HG03135 (cell line): ENCODE results near the gene LCOR.

Experiments
- ATAC-seq: cut with Tn5 transposase; IDR thresholded peaks from one replicate; pipeline ENCODE4 v1.9.1; 2021; ENCODE audit warnings: mild to moderate bottlenecking, moderate library complexity; ENCODE audit not compliant: unreplicated experiment

The LCOR gene

GRCh38 chr10:96982149-96982930 is 150.2 kb downstream of the LCOR start:
- ATAC-seq, result no peak

- ATAC-seq, result peak; percentile 84
These were observed 152.5 kb downstream of the LCOR start for GRCh38 chr10:96984541-96985131.

GRCh38 chr10:96986200-96986856 is 154.2 kb downstream of the LCOR start:
- ATAC-seq, result no peak

GRCh38 chr10:96987141-96987841 is 155.2 kb downstream of the LCOR start:
- ATAC-seq, result no peak

GRCh38 chr10:96987842-96988175 is 155.7 kb downstream of the LCOR start:
- ATAC-seq, result no peak

- ATAC-seq, result no peak
These were observed 156.3 kb downstream of the LCOR start for GRCh38 chr10:96988426-96988825.

- no peak for ATAC-seq
These were observed 159.3 kb downstream of the LCOR start for GRCh38 chr10:96991313-96991841.

- ATAC-seq, result peak; percentile 49
These were observed 160.6 kb downstream of the LCOR start for GRCh38 chr10:96992721-96993120.

GRCh38 chr10:96995851-96996250 is 163.8 kb downstream of the LCOR start:
- ATAC-seq, result no peak

- no peak for ATAC-seq
These were observed 164.3 kb downstream of the LCOR start for GRCh38 chr10:96996275-96996965.

GRCh38 chr10:96998329-96998888 is 166.3 kb downstream of the LCOR start:
- no peak for ATAC-seq

GRCh38 chr10:96999337-96999736 is 167.2 kb downstream of the LCOR start:
- no peak for ATAC-seq

GRCh38 chr10:96999987-97000386 is 167.9 kb downstream of the LCOR start:
- no peak for ATAC-seq

- ATAC-seq, result no peak
These were observed 168.5 kb downstream of the LCOR start for GRCh38 chr10:97000487-97001182.

- ATAC-seq, result no peak
These were observed 169.3 kb downstream of the LCOR start for GRCh38 chr10:97001183-97001991.

GRCh38 chr10:97002670-97003069 is 170.6 kb downstream of the LCOR start:
- ATAC-seq, result no peak

GRCh38 chr10:97003151-97003803 is 171.2 kb downstream of the LCOR start:
- ATAC-seq, result no peak

GRCh38 chr10:97003804-97004201 is 171.7 kb downstream of the LCOR start:
- ATAC-seq, result no peak
